Cardiac muscle cell (in vitro differentiated cells and primary cell): Measurements from ENCODE around the gene MMP3. TPM values are rescaled to one million over a fixed set of nuclear protein-coding genes. Genes with fewer than 3 reads are reported as not detected.

Experiments used
- DNase-seq, 2 donors: peaks; one replicate each; pipeline versions ENCODE4 v3.0.0 to v3.0.0-alpha.2; 2010 to 2017; ENCODE audit warnings: low read depth in 1 of 2, low spot score in 1 of 2
- H3K27ac ChIP-seq: fragments of 200-600 bp; sonication (generic); 2 replicates; pipeline ENCODE4 v1.5.1; 2016
- H3K27me3 ChIP-seq: fragments of 200-600 bp; sonication (generic); 2 replicates; pipeline ENCODE4 v1.6.0; 2016; ENCODE audit warnings: control low read depth
- H3K36me3 ChIP-seq: fragments of 200-600 bp; sonication (generic); 2 replicates; pipeline ENCODE4 v1.5.1; 2016; ENCODE audit warnings: control low read depth
- H3K4me1 ChIP-seq: fragments of 200-600 bp; sonication (generic); 2 replicates; pipeline ENCODE4 v1.8.1; 2017; ENCODE audit warnings: low read depth, mild to moderate bottlenecking, mixed run types
- H3K4me3 ChIP-seq: fragments of 200-600 bp; sonication (generic); 2 replicates; pipeline ENCODE4 v1.5.1; 2016; ENCODE audit warnings: mild to moderate bottlenecking
- H3K9me3 ChIP-seq: fragments of 200-600 bp; sonication (generic); 2 replicates; pipeline ENCODE4 v1.5.1; 2017; ENCODE audit warnings: low read depth, mild to moderate bottlenecking, control low read depth
- polyA plus RNA-seq: library from polyadenylated mRNA; unstranded; fragments of >200 nt; fragmentation: Nextera tagmentation; extraction: Ambion mirVana; gene quantifications from 2 replicates; pipeline ENCODE4 v1.2.1, GENCODE V29; 2016
- total RNA-seq: library from RNA; depleted of rRNA; stranded (reverse); fragments of >200 nt; gene quantifications from 2 replicates; pipeline ENCODE4 v1.2.3, GENCODE V29; 2016
- TF ChIP-seq, protein P1 (sequence below): IDR thresholded peaks from 2 replicates; pipeline ENCODE4 v1.5.1; 2012; ENCODE audit warnings: low read depth, mild to moderate bottlenecking, low read length

MMP3 gene
- total and polyA plus RNA-seq, 2 experiments from 2014 or later, result not detected

GRCh38 chr11:102833731-102834130 is 9.7 kb downstream of the MMP3 start:
- H3K27me3 ChIP-seq, result no peaks in the 10 kb centered on the region

GRCh38 chr11:102832612-102833011 is 10.8 kb downstream of the MMP3 start:
- no peaks in the 10 kb centered on the region for H3K27me3 ChIP-seq
- no peaks in the 10 kb centered on the region for H3K9me3 ChIP-seq
- TF ChIP-seq, protein P1, sequence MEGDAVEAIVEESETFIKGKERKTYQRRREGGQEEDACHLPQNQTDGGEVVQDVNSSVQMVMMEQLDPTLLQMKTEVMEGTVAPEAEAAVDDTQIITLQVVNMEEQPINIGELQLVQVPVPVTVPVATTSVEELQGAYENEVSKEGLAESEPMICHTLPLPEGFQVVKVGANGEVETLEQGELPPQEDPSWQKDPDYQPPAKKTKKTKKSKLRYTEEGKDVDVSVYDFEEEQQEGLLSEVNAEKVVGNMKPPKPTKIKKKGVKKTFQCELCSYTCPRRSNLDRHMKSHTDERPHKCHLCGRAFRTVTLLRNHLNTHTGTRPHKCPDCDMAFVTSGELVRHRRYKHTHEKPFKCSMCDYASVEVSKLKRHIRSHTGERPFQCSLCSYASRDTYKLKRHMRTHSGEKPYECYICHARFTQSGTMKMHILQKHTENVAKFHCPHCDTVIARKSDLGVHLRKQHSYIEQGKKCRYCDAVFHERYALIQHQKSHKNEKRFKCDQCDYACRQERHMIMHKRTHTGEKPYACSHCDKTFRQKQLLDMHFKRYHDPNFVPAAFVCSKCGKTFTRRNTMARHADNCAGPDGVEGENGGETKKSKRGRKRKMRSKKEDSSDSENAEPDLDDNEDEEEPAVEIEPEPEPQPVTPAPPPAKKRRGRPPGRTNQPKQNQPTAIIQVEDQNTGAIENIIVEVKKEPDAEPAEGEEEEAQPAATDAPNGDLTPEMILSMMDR, result no peak
- no peaks in the 10 kb centered on the region for H3K36me3 ChIP-seq
- H3K4me1 ChIP-seq, result no peaks in the 10 kb centered on the region
- no peak overlapping the region for H3K27ac ChIP-seq
- no peak for DNase-seq
- no peak overlapping the region for H3K4me3 ChIP-seq

More at GRCh38 chr11:102833731-102834130, 9.7 kb downstream of the MMP3 start:
- no peak overlapping the region for H3K4me3 ChIP-seq
- no peaks in the 10 kb centered on the region for H3K9me3 ChIP-seq
- TF ChIP-seq, protein P1, result no peak
- no peaks in the 10 kb centered on the region for H3K36me3 ChIP-seq
- no peak for DNase-seq
- H3K27ac ChIP-seq, result no peak overlapping the region
- H3K4me1 ChIP-seq, result no peaks in the 10 kb centered on the region

- H3K27ac ChIP-seq, result no peak overlapping the region
- no peak overlapping the region for H3K4me3 ChIP-seq
- DNase-seq, result peak; percentile 20 to 38
- no peaks in the 10 kb centered on the region for H3K36me3 ChIP-seq
- H3K4me1 ChIP-seq, result no peaks in the 10 kb centered on the region
- no peaks in the 10 kb centered on the region for H3K9me3 ChIP-seq
- TF ChIP-seq, protein P1, result peak; percentile 43
- H3K27me3 ChIP-seq, result no peaks in the 10 kb centered on the region
These were observed 11.6 kb downstream of the MMP3 start for GRCh38 chr11:102831489-102832440.

- H3K9me3 ChIP-seq, result no peaks in the 10 kb centered on the region
- no peaks in the 10 kb centered on the region for H3K36me3 ChIP-seq
- no peaks in the 10 kb centered on the region for H3K4me1 ChIP-seq
- no peaks in the 10 kb centered on the region for H3K27me3 ChIP-seq
- TF ChIP-seq, protein P1, result no peak
- no peak for DNase-seq
- H3K27ac ChIP-seq, result no peak overlapping the region
- H3K4me3 ChIP-seq, result no peak overlapping the region
These were observed 12.3 kb downstream of the MMP3 start for GRCh38 chr11:102831128-102831488.

DNA sequence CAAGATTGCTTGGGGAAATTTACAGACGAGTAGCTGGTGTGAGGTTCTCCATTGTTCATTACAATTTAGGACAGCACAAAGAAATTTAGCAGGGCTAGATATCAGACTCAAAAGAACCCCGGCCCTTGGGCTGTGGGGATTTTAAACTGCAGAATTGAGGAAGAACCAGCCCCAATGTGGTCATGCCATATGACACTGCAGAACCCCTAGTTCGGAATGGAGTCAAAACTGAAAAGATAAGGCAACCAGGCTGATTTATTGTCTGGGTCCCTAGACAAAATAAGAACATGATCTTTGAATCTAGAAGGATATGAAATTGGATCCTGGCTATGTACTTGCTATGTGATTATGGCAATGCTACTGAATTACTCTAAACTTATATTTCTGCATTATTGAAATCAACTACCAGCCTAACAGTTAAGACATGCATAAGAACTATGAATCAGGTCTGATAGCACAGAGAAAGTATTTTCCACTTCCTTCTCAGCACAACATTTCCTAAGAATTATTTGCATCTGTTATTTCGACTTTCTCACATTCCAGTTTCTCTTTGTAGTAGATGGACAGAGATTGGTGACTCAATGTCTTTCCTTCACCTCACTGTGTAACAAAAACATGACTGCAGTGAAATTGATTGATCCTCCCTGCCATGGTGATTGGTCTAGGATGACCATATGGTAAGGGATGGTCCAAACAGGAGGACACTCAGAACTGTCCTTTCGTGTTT is 13.2 kb downstream of the MMP3 start:
- Histone ChIP-seq H3K4me3 (no peak overlapping the region), H3K36me3 (no peaks in the 10 kb centered on the region), H3K27me3 (no peaks in the 10 kb centered on the region), H3K4me1 (no peaks in the 10 kb centered on the region), H3K27ac (no peak overlapping the region), H3K9me3 (no peaks in the 10 kb centered on the region)
- no peak for DNase-seq
- TF ChIP-seq, protein P1, result no peak
